Pons (tissue), 1 donor: ENCODE data around the gene RAD51B.

ENCODE experiments used
- DNase-seq: peaks from one replicate; pipeline ENCODE4 v3.0.0-alpha.2; 2016; ENCODE audit warnings: low spot score

RAD51B gene

DNA sequence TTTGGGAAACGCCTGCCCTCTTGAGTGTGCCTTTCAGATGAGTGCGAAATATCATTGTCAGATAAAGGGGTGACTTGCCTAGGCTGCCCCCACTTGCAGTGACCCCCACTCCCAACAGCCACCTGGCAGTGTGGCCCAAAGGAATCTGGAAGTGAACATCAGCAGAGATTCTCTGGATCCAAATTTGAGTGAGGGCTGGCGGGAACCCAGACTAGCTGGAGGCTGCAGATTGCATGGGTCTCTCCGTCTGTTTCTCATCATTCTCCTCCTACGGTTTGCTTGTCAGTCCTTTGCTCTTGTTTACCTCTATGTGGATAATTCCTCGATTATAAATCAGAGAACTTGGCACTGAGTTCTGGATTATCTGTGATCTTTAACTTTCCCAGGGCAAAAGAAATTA, 692.5 kb downstream of the RAD51B start:
- no peak for DNase-seq

DNA sequence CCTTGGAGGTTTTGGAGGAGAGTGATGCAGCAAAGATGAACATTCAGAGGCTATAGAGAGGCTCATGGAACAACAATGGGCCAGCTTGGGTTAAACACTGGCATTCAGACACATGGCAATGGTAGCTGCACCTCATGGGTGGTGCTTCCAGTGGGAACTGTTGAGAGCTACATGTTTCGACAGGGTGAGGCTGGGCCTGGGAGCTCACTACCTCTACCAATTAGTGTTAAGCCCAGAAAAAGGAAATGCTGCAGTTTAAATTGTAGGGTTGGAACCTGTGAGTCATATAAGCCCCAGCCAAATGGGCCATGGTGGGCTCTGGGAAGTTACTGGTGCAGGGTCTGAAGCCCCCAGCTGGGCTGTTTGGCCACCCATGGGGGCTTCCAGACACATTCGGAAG, 693.6 kb downstream of the RAD51B start:
- no peak for DNase-seq

DNA sequence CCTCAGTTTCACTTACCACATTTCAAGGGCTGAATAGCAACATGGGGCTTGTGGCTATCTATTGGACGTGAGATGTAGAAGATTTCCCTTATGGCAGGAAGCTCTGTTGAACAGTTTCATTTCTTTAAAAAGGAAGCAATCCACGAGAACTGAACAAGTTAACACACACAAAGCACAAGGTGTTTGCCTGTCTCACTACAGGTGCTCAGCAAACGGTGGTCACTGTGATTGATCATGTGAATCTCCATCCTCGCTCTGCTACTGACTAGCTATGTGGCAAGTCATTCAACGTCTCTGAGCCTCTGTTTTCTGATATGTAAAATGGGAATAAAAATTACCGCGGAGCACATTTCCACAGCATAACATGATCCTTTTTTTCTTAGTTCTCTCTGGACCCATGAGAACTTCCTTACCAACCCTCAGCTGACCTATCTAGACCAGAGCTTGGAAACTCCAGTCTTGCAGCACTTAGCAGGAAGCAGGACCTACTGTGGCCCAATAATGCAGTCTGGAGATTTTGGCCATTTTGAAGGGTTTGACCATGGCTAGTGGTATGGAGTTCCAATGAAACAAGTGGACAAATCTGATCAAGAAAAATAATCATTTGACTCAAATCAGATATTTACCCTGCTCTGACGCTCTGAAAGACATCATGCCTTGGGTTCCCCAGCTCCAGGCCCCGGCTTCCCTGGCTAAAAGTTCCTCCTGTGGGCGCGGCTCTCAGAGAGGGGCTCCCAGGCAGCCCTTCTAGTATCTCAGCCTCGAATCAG, 694.4 kb downstream of the RAD51B start:
- no peak for DNase-seq

DNA sequence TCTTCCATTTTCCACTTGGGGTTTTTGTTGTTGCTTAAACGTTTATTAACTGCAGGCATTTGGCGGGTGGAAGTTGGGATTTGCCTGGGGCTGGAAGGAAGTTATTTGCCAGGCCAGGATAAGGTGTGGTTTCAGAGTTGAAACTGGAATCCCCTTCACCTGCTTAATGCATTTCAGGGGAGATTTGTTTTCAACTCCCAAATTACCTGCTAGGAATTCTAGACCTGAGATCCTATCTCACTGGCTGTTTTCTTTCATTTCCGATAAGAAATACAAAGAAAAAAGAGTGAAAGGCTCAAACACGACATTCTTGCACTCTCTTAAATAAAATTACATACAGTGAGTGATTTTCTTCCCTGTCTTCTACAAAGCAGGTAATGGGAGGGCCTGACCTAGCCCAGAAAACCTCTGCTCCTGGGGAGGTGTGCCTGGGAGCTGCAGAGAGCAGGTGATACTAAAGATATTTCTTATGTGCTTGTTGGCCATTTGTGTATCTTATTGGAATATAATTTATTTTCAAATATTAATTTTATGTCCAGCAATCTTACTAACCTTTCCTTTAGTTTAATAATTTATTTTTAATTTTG, 695.1 kb downstream of the RAD51B start:
- no peak for DNase-seq

DNA sequence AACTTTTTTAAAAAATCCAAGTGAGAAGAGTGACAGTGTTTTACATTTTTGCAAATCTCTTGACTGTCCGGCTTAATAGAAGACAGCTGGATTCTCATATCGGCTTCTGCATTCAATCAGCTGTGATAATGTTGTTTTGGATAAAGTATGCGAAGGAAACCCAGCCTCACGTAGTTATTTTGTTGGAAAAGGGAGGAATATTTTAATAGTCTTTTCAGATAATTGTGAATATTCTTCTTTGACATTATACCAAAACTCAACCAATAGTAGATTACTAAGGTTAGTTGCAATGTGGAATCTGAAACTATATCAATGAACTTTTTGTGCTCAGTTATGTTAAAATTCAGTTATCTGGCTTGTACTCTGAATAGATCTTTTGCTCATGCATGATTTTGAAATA, 696.8 kb downstream of the RAD51B start:
- DNase-seq, result no peak

DNA sequence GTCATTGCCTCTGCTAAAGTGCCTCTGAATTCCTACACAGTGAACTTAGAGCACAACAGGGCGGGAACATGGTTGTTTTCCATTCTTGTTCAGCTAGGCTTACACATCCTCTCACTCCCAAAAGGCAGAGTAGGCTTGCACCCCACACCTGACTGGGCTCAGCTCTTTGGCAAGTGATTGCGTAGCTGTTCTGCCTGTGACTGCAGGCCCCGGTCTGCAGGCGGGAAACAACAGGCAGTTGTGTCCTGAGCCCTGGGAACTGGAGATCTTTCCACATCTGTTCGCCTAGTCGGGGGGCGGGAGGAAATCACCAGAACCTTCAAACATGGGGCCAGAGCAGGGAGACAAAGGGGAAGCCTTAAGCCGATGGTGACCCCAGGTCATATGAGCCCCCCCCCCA, 698.6 kb downstream of the RAD51B start:
- no peak for DNase-seq

DNA sequence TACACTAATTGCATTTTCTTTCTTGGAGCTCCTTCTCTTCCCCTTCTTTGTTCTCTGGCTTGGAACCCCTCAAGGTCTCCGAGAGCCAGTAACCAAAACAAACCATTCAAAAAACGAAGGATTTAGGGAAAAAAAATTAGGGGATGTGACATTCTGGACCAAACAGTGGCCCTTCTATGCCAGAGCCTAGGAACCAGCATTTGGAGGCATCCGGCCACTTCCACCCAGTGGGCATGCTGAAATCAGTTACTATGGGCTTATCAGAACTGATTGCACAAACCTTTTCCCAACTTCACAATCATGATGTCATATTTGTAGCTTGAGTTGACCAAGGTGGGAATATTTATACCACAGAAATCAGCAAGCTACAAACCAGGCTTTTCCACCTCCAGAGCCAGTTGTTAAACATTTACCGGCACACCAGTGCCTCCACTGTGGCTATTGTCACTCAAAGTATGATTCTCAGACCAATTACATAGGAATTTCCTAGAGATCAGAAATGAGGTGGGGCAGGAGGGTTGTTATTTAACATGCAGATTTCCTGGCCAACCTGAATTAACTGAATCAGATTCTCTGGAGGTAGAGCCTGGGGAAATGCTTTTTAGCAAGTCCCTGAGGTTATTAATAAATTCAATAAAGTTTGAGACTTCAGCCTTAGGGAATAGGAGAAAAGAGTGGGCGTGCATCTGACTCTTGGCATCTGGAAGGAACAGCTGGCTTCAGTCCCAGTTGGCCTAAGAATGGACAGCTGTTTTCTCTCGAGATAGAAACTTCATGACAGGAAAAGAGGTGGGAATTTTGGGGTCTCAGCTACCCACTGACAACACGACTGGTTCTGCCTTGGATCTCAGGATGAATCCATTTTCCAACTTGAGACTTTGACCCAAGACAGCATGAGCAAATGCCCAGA, 699.4 kb downstream of the RAD51B start:
- no peak for DNase-seq

DNA sequence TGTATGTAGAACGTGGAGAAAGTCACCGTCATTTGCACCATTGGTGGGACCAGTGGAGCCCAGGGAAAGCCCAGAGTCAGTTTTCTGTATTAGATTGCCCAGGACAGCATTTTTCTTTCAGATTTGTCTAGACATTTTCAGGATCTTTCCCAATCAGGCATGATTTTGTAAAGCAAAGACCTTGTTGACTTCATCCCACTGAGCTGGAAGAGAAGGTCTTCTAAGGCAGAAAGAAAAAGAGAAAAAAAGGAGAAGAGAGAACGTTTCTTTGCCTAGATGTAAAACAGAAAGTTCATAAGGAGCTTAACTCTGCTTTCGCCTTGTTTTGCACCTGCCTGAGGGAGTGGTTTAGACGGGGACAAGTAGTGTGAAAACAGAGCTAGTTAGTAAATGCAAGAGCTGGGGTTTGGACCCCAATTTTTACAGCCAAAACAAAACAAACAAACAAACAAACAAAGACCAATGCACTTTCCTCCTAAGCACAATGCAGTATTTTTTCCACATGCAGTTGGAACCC, 700.1 kb downstream of the RAD51B start:
- DNase-seq, result no peak

DNA sequence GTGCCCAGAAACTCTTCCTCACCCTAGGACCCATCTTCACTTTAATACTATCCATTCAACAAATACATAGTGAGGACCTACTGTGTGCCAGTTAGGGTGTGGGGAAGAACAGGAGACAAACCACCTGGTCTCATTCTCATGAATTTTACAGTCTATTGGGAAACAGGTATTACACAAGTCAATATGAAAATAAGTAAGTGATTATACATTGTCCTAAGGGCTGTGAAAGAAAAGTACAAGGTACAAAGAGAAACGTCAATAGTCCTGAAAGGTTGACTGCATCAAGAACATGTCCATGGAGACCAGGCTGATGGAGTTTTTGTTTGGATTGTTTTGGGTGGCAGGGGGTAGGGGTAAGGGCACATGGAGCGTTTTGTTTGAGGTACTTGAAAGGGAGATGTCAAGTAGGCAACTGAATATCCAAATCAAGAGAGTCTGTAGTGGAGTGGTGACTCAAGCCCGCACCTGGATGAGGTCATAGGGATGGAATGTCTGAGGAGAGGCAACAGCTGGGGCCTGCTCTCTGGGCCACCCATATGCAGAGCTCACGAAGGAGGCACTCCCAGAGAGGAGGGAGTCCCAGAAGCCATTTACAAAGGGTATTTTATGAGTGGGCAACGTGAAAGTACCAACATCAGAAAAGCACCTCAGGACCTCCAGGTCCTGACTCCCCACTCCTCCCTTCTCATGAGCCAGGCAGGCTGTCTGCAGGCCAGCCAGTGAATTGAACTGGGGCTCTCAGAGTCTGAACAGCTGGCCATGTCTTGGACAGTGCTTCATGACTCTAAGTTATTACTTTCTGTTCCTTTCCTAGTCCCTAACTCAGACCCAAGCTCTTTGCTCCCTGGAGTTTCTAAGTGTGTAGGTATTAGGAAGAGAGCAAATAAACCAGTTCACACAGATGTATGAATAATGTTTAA, 701.3 kb downstream of the RAD51B start:
- no peak for DNase-seq

DNA sequence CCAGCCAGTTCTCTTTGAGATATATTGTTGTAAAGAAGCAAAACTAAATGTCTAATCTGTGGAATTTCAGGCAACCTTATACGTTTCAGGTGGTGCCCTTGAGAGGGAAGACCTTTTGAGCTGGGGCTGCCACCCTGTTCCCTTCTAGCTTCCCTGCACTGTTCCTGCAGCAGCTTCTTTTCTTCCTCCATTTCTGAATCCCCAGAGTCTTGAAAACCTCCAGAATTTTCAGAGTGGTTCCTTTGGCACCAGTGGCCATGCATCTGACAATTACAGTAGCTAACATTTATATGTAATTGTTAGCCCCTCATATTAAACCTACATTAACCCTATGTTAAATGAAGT, 702.0 kb downstream of the RAD51B start:
- DNase-seq, result no peak

DNA sequence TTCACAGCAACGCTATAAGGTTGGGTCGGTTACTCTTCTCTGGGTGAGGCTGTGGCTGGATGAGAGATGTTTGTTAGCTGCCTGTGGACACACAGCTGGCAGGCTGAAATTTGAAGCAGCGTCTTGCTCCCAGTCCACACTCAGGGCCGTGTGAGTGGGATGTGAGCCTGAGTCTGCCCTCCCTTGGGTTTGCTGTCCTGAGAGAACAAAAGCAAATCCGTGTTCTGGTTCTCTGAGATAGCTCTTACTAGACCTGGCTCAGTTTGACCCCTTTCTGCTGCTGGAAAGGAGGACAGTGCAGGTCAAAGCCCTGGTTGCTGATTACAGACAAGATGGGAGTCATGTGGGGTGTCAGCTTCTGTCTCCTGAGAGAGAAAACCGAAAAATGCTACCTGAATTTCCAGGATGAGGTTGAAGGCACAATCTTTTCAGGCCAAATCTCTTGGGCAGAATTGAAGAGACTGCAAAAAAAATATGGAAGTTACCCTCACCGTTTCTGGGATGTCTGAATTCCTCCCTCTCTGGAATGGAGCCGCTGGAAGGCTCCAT, 702.5 kb downstream of the RAD51B start:
- no peak for DNase-seq

DNA sequence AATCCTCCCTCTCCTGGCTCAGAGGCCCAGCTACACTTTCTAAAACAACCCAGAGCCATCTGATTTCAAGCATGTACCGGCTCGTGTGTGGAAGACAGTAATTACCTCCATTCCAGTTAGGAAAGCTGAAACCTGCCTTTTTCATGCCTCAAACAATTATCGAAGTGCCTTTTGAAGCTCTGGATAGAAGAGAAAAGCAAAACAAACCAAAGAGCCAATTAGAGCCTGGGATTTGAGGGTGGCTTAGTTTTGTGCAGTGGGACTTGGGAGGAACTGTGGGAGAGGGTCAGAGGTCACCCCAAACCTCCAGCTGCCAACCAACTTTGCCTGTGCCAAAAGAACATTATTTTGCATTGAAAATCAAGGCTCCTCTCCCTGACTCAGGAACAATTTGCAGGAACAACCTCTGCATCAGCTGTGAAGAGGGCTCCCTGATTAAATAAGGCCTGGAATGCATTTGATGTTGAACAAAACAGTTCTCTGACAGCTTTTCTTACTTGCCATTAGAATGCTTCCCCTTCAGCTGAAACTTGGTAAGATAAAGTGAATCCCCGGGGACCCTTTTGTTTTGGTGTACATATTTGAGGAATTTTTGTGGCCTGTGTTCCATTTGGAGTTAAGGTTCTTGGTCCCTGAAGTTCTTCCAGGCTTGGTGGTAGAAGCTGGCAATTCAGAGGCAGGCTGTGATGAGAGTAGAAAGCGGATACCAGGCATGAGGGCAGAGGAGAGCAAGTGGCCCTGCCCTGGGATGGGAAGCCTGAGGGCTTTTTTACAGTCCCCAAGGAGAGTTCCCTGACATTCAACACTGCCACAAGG, 703.1 kb downstream of the RAD51B start:
- DNase-seq, result no peak

DNA sequence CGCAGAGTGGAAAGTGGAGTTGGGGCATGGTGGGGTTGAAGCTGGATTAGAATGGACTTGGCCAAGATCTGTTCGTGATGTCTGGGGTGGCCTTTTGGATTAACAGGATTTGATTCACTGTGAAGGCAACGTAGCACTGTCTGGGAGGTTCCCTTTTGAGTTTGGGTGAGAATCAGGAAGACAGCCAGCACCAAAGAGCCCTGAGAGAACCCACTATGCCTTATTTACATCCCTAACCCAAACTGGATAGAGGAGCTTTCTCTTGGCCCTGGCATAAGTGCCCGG, 703.7 kb downstream of the RAD51B start:
- no peak for DNase-seq

DNA sequence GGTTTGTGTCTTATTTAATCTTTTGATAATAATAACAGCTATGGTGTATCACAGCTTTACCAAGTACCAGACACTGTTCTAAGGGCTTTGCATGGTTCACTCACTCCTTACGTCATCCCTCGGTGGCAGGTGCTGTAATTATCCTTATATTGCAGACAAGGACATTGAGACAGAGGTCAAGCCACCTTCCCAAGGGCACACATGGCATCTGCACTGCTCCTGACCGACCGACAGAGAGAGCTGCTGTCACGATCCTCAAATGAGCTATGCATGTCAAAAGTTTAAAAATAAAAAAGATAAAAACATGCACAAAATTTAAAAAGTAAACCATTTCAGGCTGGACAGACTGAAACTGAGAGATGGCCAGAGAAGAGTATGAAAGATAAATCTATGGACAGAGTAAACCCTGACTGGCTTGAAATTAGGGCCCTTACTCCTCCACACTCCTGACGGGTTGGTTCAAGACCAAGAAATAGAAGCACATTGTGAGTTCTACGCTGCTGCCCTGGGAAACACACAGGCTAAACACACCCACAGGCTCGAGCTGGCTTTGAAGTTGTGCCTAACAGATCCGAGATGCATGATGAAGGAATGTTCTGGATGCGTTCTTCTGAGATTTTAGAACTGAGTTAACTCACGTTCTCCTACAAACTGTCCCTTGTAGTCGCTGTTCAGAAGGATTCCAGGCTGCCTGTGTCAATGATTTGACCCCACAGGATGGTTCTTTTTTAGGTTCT, 704.6 kb downstream of the RAD51B start:
- DNase-seq, result no peak

DNA sequence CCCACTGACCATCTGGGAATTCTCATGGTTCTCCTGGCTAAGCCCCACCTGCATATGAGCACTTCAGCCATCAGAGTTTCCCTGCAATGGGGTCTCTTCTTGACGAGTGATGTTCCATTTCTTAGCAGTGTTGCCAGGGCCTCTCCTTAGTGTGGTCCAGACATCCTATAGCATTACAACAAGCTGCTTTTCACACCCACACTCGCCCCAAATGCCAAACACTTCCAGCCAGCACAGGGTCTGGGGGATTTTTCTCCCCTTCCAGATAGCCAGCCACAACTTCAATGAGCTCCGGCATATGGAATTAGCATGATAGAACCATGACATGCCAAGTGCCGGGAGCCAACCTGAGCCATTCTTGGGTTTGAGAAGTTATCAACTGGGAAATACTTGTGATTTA, 705.9 kb downstream of the RAD51B start:
- DNase-seq, result no peak

DNA sequence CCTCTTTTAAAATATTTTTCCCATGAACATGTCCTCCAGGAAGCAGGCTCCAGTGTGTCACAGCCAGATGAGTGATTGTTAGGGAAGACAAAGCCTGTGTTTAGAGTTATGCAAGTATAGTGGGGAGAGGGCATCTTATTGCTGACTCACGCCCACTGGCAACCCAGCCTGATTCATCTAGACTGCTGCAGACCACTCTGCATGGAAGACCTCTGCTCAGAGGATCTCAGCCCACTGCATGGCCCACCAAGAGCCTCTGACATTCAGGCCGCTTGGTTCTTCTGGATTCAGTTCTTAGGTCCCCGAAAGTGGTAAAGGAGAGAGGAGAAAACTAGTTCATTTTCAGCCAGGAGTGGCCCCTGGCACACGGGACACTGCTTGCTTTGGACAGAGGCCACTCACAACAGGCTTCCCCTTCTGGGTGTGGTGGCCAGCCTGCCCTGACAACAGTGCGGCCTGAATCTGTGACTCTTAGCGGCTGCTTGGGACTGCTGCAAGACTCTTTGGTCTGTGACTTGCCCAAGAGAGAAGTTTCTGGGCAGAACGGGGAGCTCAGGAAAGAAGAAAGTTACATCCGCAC, 707.0 kb downstream of the RAD51B start:
- DNase-seq, result no peak

DNA sequence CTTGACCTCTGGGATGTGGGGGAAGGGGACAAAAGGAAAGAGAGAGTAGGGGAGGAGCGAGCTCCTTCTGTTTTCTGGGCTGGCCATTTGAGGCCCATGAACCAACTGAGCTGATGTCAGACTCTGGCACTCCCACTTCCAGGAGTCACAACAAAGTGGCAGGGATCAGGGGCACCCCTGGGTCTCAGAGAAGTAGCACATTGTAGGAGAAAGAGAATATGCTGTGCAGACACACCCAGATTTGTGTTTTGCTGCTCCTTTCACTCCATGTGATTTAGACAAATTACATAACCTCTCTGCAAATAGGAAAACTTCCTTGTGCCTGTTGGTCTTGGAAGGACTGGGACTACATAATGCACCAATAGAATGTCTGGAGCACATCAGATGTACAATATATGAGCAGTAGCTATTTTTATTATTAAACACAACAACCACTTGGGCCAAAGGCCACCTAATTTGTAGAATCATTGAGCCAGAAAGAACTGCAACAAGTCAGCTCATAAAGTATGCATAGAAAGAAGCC, 707.8 kb downstream of the RAD51B start:
- DNase-seq, result no peak

DNA sequence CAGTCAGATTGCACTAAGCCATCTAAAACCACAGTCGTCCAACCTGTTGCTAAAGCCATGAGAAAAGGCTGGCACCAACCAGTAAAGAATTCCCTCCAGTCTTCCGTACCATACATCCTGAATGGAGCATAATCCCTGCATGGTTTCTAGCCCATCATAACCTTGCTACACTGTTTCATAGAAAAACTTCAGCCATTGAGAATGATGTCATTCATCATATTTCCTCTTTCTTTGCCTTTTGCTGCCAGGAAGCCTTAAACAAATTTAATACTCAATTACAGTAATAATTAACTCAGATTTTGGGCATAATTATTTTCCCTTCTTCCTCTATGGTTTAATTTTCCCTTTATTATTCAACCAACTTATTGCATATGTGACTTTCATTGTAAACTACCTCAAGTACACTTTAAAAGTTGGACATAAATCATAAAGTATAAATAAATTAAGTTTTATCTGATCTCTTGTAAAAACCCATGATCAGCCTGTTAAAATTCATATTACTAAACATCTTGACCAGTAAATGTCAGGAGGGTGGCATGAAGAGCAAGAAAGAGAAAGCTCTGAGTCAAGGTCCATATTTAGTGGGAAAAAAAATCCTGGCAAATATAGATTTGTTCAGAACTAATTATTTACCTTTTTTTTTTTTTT, 708.6 kb downstream of the RAD51B start:
- no peak for DNase-seq

DNA sequence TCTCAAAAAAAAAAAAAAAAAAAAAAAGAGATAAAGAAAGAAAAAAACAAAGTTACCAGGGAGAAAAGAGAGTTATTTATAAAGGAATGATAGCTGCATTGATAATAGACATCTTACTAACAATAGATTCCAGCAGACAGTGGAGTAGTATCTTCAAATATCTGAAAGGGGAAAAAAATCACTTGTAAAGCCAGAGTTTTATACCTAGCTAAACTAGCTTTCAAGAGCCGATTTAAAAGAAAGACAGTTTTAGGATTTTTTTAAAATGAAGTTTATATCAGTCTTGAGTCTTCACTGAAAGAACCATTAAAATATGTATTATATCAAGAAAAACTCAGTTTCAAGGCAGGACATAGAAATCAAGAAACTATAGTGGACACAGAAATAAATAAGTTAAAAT, 710.9 kb downstream of the RAD51B start:
- no peak for DNase-seq
